GM12878 (cell line): ENCODE results near the gene RHOXF2B. TPM values are rescaled to one million over a fixed set of nuclear protein-coding genes. Genes with fewer than 3 reads are reported as not detected.

Experiments
- BHLHE40 ChIP-seq, 2 experiments: fragments of 450-650 bp in 1 of 2; IDR thresholded peaks; 2 replicates each; pipeline ENCODE4 v1.6.1; 2011 to 2017; ENCODE audit warnings: low read depth in 2 of 2, borderline replicate concordance in 1 of 2, improper control_type of control experiment in 1 of 2, low read length in 1 of 2, mild to moderate bottlenecking in 1 of 2
- CEBPB ChIP-seq, 2 experiments: fragments of 150-350 bp in 1 of 2; IDR thresholded peaks; 2 replicates each; pipeline ENCODE4 v1.6.1; 2012 to 2014; ENCODE audit warnings: low read depth in 2 of 2, low read length in 2 of 2, borderline replicate concordance in 1 of 2, inconsistent platforms in 1 of 2
- CUX1 ChIP-seq: IDR thresholded peaks from 2 replicates; pipeline ENCODE4 v1.6.1; 2012; ENCODE audit warnings: improper control_type of control experiment, low read depth, low read length; ENCODE audit not compliant: insufficient replicate concordance
- DPF2 ChIP-seq: fragments of 450-650 bp; IDR thresholded peaks from 2 replicates; pipeline ENCODE4 v1.6.1; 2017; ENCODE audit warnings: mild to moderate bottlenecking
- EGR1 ChIP-seq, 2 experiments: IDR thresholded peaks; 1 replicate in 1 of 2; 2 replicates in 1 of 2; pipeline ENCODE4 v1.6.1; 2011 to 2012; ENCODE audit warnings: low read depth in 2 of 2, low read length in 2 of 2, borderline replicate concordance in 1 of 2, mild to moderate bottlenecking in 1 of 2, moderate library complexity in 1 of 2
- IKZF1 ChIP-seq: fragments of 450-650 bp; conservative IDR thresholded peaks from 2 replicates; pipeline ENCODE4 v1.6.1; 2017; ENCODE audit warnings: antibody characterized with exemption, mild to moderate bottlenecking
- IRF4 ChIP-seq: IDR thresholded peaks from 2 replicates; pipeline ENCODE4 v1.6.1; 2011; ENCODE audit warnings: low read depth, low read length
- JUNB ChIP-seq: IDR thresholded peaks from 2 replicates; pipeline ENCODE4 v1.6.1; 2016; ENCODE audit warnings: antibody characterized with exemption, mild to moderate bottlenecking
- MTA2 ChIP-seq: fragments of 450-650 bp; IDR thresholded peaks from 2 replicates; pipeline ENCODE4 v1.6.1; 2016; ENCODE audit warnings: low read depth, mild to moderate bottlenecking, moderate library complexity
- MXI1 ChIP-seq: fragments of 150-350 bp; IDR thresholded peaks from 2 replicates; pipeline ENCODE4 v1.6.1; 2011; ENCODE audit warnings: low read depth, mild to moderate bottlenecking, inconsistent platforms, low read length, improper control_type of control experiment
- MYB ChIP-seq: fragments of 150-350 bp; IDR thresholded peaks from 2 replicates; pipeline ENCODE4 v1.6.1; 2014; ENCODE audit warnings: mild to moderate bottlenecking, low read depth, low read length, borderline replicate concordance
- NBN ChIP-seq: fragments of 450-650 bp; IDR thresholded peaks from 2 replicates; pipeline ENCODE4 v1.6.1; 2016
- PRDM15 ChIP-seq: fragments of 450-650 bp; formaldehyde crosslinking; IDR thresholded peaks from 2 replicates; pipeline ENCODE4 v1.4.0; 2020; ENCODE audit warnings: mild to moderate bottlenecking, moderate library complexity
- SP1 ChIP-seq: IDR thresholded peaks from one replicate; pipeline ENCODE4 v1.6.1; 2011; ENCODE audit warnings: low read depth, low read length
- TARDBP ChIP-seq: IDR thresholded peaks from 2 replicates; pipeline ENCODE4 v1.6.1; 2016; ENCODE audit warnings: borderline replicate concordance
- TCF12 ChIP-seq: IDR thresholded peaks from 2 replicates; pipeline ENCODE4 v1.6.1; 2011; ENCODE audit warnings: low read depth, mild to moderate bottlenecking, low read length
- ZNF217 ChIP-seq: fragments of 450-650 bp; IDR thresholded peaks from 2 replicates; pipeline ENCODE4 v1.6.1; 2017; ENCODE audit warnings: antibody characterized with exemption, mild to moderate bottlenecking
- ZNF24 ChIP-seq: fragments of 450-650 bp; IDR thresholded peaks from 2 replicates; pipeline ENCODE4 v1.6.1; 2017; ENCODE audit warnings: antibody characterized with exemption, mild to moderate bottlenecking
- polyA plus RNA-seq, 11 experiments: library from polyadenylated mRNA; depleted of rRNA in 4 of 11; unstranded in 6 of 11; stranded (reverse) in 5 of 11; fragments of >200 nt; fragmentation: Nextera tagmentation in 4 of 11; fragmentation: Illumina TruSeq in 1 of 11; extraction: Ambion mirVana in 4 of 11; extraction: Trizol in 1 of 11; gene quantifications; 1 replicate in 1 of 11; 2 replicates in 10 of 11; pipeline versions ENCODE4 v1.2.1 to v1.2.3, GENCODE V29; 2011 to 2016; ENCODE audit warnings: inconsistent platforms in 2 of 11, missing spikeins in 2 of 11, low read depth in 1 of 11
- total RNA-seq, 4 experiments: library from RNA; depleted of rRNA in 3 of 4; stranded (reverse); fragments of >200 nt in 3 of 4; fragmentation: Illumina TruSeq in 1 of 4; extraction: Trizol in 1 of 4; gene quantifications; 2 replicates each; pipeline versions ENCODE4 v1.2.1 to v1.2.3, GENCODE V29; 2013 to 2021

The RHOXF2B gene
- total and polyA plus RNA-seq, 10 of the 15 experiments (the other 5 are each of a cell fraction or from before 2014, with no cell fraction given): 0.03 to 0.08 TPM; not detected in 8

GRCh38 chrX:120087289-120088017, 10.0 kb upstream of the RHOXF2B start (continued):
- TF ChIP-seq DPF2 (0 out of 2 replicates have a peak, but pooled peaks have one; percentile 27), BHLHE40 (IDR thresholded peaks at IDR 0.05; ENCODE audit: borderline replicate concordance in 1 of 2, low read depth in 2 of 2, low read length in 1 of 2) (no peak), EGR1 (IDR thresholded peaks at IDR 0.05; ENCODE audit: borderline replicate concordance in 1 of 2, low read depth in 2 of 2, low read length in 2 of 2) (peak in 1 of 2 experiments; percentile 32; a peak in 1 of 3 replicates), ZNF217 (no peak), JUNB (no peak), MXI1 (no peak), ZNF24 (no peak), CEBPB (IDR thresholded peaks at IDR 0.05; ENCODE audit: borderline replicate concordance in 1 of 2, low read depth in 2 of 2, low read length in 2 of 2) (no peak), IRF4 (0 out of 2 replicates have a peak, but pooled peaks have one; percentile 10), PRDM15 (no peak), MYB (no peak), IKZF1 (peak; percentile 50; the same call in 1 of the 2 replicates), CUX1 (no peak), NBN (no peak), SP1 (no peak), TARDBP (no peak), TCF12 (no peak), MTA2 (0 out of 2 replicates have a peak, but pooled peaks have one; percentile 14)
